Upper lobe of right lung (tissue), 1 donor: ENCODE data around the gene PTPN22. TPM values are rescaled to one million over a fixed set of nuclear protein-coding genes. Genes with fewer than 3 reads are reported as not detected.

Experiments used
- ATAC-seq: fragments of 200-7000 bp; cut with Tn5 transposase; one replicate; pipeline ENCODE4 v1.9.1; 2020; ENCODE audit warnings: mild to moderate bottlenecking, moderate library complexity
- DNase-seq: peaks from one replicate; pipeline ENCODE4 v3.0.0-alpha.2; 2020
- H3K27ac ChIP-seq: fragments of 200-600 bp; one replicate; pipeline ENCODE4 v1.8.0; 2022
- H3K27me3 ChIP-seq: fragments of 200-600 bp; one replicate; pipeline ENCODE4 v1.8.0; 2022; ENCODE audit warnings: mild to moderate bottlenecking
- H3K36me3 ChIP-seq: fragments of 200-600 bp; one replicate; pipeline ENCODE4 v1.8.0; 2022
- H3K4me1 ChIP-seq: fragments of 200-600 bp; one replicate; pipeline ENCODE4 v1.8.0; 2022
- H3K4me3 ChIP-seq: fragments of 200-600 bp; one replicate; pipeline ENCODE4 v1.8.0; 2022; ENCODE audit warnings: mild to moderate bottlenecking
- H3K9me3 ChIP-seq: fragments of 200-600 bp; one replicate; pipeline ENCODE4 v1.8.0; 2022
- intact Hi-C: fragments of 100-400 bp; cut with DNase I; formaldehyde crosslinking; loops from one replicate; pipeline ENCODE4 v1.11.0; 2022
- total RNA-seq: library from RNA; stranded (reverse); fragmentation: NEBNext Ultra II Directional; extraction: Animal tissue kit (Norgen Biotek cat#: 25700); gene quantifications from one replicate; pipeline ENCODE4 v1.2.1, GENCODE V29; 2021
- TF ChIP-seq, protein P1 (sequence below): fragments of 200-600 bp; IDR thresholded peaks from one replicate; pipeline ENCODE4 v1.8.0; 2022; ENCODE audit warnings: antibody characterized with exemption
- donor health status: DM: no; HTN: yes; CAD: no; lungs with severe emphysema.

PTPN22 gene
- total RNA-seq, 1 donor from 2014 or later, result 12.2 TPM

DNA sequence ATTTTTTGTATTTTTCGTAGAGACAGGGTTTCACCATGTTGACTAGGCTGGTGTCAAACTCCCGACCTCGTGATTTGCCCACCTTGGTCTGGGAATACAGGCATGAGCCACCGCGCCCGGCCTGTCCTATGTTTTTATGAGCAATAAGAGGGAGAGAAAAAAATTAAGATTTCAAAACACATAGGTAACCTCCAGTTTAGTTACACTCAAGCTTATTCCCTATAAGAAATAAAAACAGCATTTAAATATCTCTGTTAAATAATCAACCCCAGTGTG, 66.3 kb downstream of the PTPN22 start:
- intact Hi-C loops, result no loop called here
- Histone ChIP-seq H3K27me3 (no peaks in the 10 kb centered on the region), H3K4me1 (peaks cover 45% of the 10 kb centered on the region), H3K4me3 (no peak overlapping the region), H3K9me3 (no peaks in the 10 kb centered on the region), H3K27ac (no peak overlapping the region), H3K36me3 (no peaks in the 10 kb centered on the region)
- ATAC-seq (no peak), DNase-seq (no peak)
- TF ChIP-seq, protein P1, sequence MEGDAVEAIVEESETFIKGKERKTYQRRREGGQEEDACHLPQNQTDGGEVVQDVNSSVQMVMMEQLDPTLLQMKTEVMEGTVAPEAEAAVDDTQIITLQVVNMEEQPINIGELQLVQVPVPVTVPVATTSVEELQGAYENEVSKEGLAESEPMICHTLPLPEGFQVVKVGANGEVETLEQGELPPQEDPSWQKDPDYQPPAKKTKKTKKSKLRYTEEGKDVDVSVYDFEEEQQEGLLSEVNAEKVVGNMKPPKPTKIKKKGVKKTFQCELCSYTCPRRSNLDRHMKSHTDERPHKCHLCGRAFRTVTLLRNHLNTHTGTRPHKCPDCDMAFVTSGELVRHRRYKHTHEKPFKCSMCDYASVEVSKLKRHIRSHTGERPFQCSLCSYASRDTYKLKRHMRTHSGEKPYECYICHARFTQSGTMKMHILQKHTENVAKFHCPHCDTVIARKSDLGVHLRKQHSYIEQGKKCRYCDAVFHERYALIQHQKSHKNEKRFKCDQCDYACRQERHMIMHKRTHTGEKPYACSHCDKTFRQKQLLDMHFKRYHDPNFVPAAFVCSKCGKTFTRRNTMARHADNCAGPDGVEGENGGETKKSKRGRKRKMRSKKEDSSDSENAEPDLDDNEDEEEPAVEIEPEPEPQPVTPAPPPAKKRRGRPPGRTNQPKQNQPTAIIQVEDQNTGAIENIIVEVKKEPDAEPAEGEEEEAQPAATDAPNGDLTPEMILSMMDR, result no peak

DNA sequence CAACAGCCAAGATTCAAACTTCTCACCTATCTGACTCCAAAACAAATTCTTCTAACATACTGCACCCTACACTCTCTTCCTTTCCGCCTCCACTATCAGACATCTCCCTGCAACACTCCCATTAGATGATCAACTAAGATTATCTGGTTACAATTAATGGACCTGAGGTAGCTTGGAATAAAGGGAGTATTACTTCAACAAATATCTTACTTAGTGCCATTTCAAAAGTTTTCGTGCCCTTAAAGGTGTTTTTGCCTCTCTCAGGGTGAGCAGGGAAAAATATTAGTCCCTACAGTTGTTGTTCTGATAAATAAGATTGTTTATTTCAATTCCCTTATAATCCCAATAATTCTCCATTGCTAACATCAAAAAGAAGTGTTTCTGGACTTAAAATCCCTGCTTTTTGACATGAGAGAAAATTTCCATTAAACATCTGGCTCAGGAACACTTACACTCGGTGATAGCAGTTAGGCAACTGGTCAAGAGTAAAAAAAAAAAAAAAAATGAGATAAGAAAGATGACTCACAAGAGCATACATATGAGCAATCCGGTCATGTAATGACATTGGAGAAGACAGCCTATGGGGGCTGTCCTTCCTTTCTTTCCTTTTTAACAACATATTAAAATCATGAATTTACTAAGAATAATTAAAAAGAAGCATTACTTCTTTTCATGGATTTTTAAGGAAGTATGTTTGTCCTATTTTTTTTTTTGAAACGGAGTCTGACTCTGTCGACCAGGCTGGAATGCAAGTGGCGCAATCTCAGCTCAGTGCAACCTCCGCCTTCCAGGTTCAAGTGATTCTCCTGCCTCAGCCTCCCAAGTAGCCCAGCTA, 66.9 kb downstream of the PTPN22 start:
- DNase-seq (no peak), ATAC-seq (peak; percentile 65)
- no peak overlapping the region for H3K4me3 ChIP-seq
- H3K9me3 ChIP-seq, result no peaks in the 10 kb centered on the region
- H3K36me3 ChIP-seq, result no peaks in the 10 kb centered on the region
- H3K27me3 ChIP-seq, result no peaks in the 10 kb centered on the region
- intact Hi-C loops, result no loop called here
- TF ChIP-seq, protein P1, result no peak
- H3K27ac ChIP-seq, result no peak overlapping the region
- peaks cover 46% of the 10 kb centered on the region for H3K4me1 ChIP-seq

DNA sequence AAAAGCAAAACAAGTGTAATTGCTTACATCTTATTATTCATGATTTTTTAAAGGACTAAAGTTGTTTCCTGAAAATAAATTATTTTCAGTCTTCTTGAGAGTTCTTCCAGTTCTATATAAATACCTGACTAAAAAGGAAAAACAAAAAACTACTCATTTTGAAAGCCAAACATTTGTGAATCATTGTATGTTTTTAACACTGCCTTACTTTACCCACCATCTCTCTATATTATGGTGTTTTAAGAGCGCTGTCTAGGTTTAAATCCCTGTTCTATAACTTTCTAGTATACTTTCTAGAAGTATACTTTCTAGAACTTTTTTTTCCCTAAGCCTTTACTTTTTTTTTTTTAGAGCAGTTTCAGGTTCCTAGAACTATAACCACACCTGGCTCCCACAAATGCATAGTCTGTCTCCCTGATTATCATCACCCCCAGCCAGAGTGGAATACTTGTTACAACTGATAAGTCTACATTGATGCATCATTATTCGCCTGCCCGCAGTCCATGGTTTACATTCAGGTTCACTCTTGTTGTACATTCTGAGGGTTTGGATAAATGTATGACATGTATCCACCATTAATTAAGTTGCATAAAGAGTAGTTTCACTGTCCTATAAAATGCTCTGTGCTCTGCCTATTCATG, 69.0 kb downstream of the PTPN22 start:
- intact Hi-C loops, result no loop called here
- H3K4me1 ChIP-seq, result peaks cover 35% of the 10 kb centered on the region
- TF ChIP-seq, protein P1, result no peak

DNA sequence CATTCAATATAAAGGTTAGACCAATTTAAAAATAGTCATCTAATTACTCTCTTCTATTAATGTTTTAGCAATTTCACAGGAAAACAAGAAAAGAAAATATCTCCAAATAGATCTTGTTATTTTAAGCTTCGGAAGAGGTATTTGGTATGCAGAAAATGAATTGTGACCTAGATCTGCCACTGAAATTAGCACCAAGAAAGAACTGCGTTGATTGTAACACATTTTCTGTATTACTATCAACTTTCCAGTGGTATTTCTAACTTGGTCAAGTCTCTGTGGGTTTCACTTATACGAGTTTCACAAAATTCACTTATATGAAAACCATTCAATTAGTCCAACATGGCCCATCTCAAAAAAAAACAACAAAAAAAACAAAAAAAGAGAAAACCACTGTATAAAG, 71.0 kb downstream of the PTPN22 start:
- Histone ChIP-seq H3K4me1 (peaks cover 34% of the 10 kb centered on the region), H3K4me3 (no peak overlapping the region)

More for the DNA sequence above, 69.0 kb downstream of the PTPN22 start:
- Histone ChIP-seq H3K9me3 (no peaks in the 10 kb centered on the region), H3K27me3 (no peaks in the 10 kb centered on the region), H3K27ac (no peak overlapping the region), H3K36me3 (peaks cover 3% of the 10 kb centered on the region), H3K4me3 (no peak overlapping the region)
- ATAC-seq (no peak), DNase-seq (no peak)

DNA sequence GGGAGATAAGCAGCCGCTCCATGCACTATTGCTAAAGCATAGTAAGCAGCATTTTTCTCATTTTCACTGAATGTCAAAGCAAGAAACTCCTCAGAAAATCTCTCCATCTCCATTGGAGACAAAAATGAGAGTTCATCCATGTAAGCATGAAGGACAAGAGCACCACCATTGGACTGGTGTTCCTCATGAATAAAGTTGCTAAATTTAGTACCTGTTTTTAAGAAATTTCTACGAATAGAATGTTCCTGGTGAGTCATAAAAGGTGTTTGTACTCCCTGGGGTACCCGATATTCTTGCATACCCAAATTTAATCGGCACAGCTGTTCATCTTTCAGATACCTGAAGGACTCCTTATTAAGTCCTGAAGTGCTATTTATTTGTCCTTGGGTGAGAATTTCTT, 74.0 kb downstream of the PTPN22 start:
- TF ChIP-seq, protein P1, result no peak
- Histone ChIP-seq H3K4me3 (no peak overlapping the region), H3K27ac (no peak overlapping the region), H3K4me1 (peaks cover 22% of the 10 kb centered on the region), H3K36me3 (peaks cover 24% of the 10 kb centered on the region), H3K27me3 (no peaks in the 10 kb centered on the region), H3K9me3 (no peaks in the 10 kb centered on the region)
- ATAC-seq (no peak), DNase-seq (no peak)
- intact Hi-C loops, result no loop called here

More for the DNA sequence above, 71.0 kb downstream of the PTPN22 start:
- H3K9me3 ChIP-seq, result no peaks in the 10 kb centered on the region
- H3K36me3 ChIP-seq, result peaks cover 23% of the 10 kb centered on the region
- TF ChIP-seq, protein P1, result no peak
- intact Hi-C loops, result no loop called here
- H3K27me3 ChIP-seq, result no peaks in the 10 kb centered on the region
- DNase-seq (no peak), ATAC-seq (no peak)
- H3K27ac ChIP-seq, result no peak overlapping the region
